Measurements from ENCODE around the gene SMG7.

Gene SMG7

GRCh38 chr1:183583466-183583865 is 111.2 kb downstream of the SMG7 start:
- no peak overlapping the region for H3K4me3 ChIP-seq (ENCODE audit: low read depth, low read length, poor library complexity, severe bottlenecking)
- H2AFZ ChIP-seq (ENCODE audit: low read length): no peak overlapping the region
- H3K4me1 ChIP-seq (ENCODE audit: insufficient read depth, low read length, severe bottlenecking): no peaks in the 10 kb centered on the region
- no peak overlapping the region for H3K4me2 ChIP-seq (ENCODE audit: low read length)
- no peaks in the 10 kb centered on the region for H4K20me1 ChIP-seq (ENCODE audit: insufficient read depth, low read length)
- no peaks in the 10 kb centered on the region for H3K9me3 ChIP-seq (ENCODE audit: low read length)
- no peak overlapping the region for H3K9ac ChIP-seq (ENCODE audit: low read length)
- no peaks in the 10 kb centered on the region for H3K79me2 ChIP-seq (ENCODE audit: insufficient read depth, low read length)
- no peak overlapping the region for H3K27ac ChIP-seq (ENCODE audit: low read depth, low read length, poor library complexity, severe bottlenecking)
- no peak for TF ChIP-seq CTCF (IDR thresholded peaks at IDR 0.05; ENCODE audit: low read length)
- no peak for TF ChIP-seq EZH2 (IDR thresholded peaks at IDR 0.05; ENCODE audit: borderline replicate concordance, low read length)
- no peaks in the 10 kb centered on the region for H3K27me3 ChIP-seq (ENCODE audit: insufficient read depth, low read length)
- no peaks in the 10 kb centered on the region for H3K36me3 ChIP-seq (ENCODE audit: insufficient read depth, low read length)
- no peaks in the 10 kb centered on the region for H3K9me2 ChIP-seq (ENCODE audit: low read depth, low read length)
- no peaks in the 10 kb centered on the region for H3F3A ChIP-seq (ENCODE audit: insufficient read depth, low read length)

- no peaks in the 10 kb centered on the region for H3K4me1 ChIP-seq (ENCODE audit: insufficient read depth, low read length, severe bottlenecking)
- no peaks in the 10 kb centered on the region for H3K27me3 ChIP-seq (ENCODE audit: insufficient read depth, low read length)
- H3K4me3 ChIP-seq (ENCODE audit: low read depth, low read length, poor library complexity, severe bottlenecking): no peak overlapping the region
- no peak for TF ChIP-seq EZH2 (IDR thresholded peaks at IDR 0.05; ENCODE audit: borderline replicate concordance, low read length)
- no peak for TF ChIP-seq CTCF (IDR thresholded peaks at IDR 0.05; ENCODE audit: low read length)
- no peaks in the 10 kb centered on the region for H3K36me3 ChIP-seq (ENCODE audit: insufficient read depth, low read length)
- no peaks in the 10 kb centered on the region for H4K20me1 ChIP-seq (ENCODE audit: insufficient read depth, low read length)
- no peak overlapping the region for H3K27ac ChIP-seq (ENCODE audit: low read depth, low read length, poor library complexity, severe bottlenecking)
- H3K79me2 ChIP-seq (ENCODE audit: insufficient read depth, low read length): no peaks in the 10 kb centered on the region
- H3K4me2 ChIP-seq (ENCODE audit: low read length): no peak overlapping the region
- no peaks in the 10 kb centered on the region for H3F3A ChIP-seq (ENCODE audit: insufficient read depth, low read length)
- no peak overlapping the region for H3K9ac ChIP-seq (ENCODE audit: low read length)
- no peaks in the 10 kb centered on the region for H3K9me3 ChIP-seq (ENCODE audit: low read length)
- no peaks in the 10 kb centered on the region for H3K9me2 ChIP-seq (ENCODE audit: low read depth, low read length)
- no peak overlapping the region for H2AFZ ChIP-seq (ENCODE audit: low read length)
Measured at GRCh38 chr1:183584147-183584546, 111.8 kb downstream of the SMG7 start.

- H3K4me2 ChIP-seq (ENCODE audit: low read length): no peak overlapping the region
- no peak overlapping the region for H2AFZ ChIP-seq (ENCODE audit: low read length)
- no peak overlapping the region for H3K27ac ChIP-seq (ENCODE audit: low read depth, low read length, poor library complexity, severe bottlenecking)
- H3K4me1 ChIP-seq (ENCODE audit: insufficient read depth, low read length, severe bottlenecking): peaks cover 3% of the 10 kb centered on the region
- H3K4me3 ChIP-seq (ENCODE audit: low read depth, low read length, poor library complexity, severe bottlenecking): no peak overlapping the region
- H4K20me1 ChIP-seq (ENCODE audit: insufficient read depth, low read length): no peaks in the 10 kb centered on the region
- no peaks in the 10 kb centered on the region for H3K36me3 ChIP-seq (ENCODE audit: insufficient read depth, low read length)
- no peaks in the 10 kb centered on the region for H3K9me2 ChIP-seq (ENCODE audit: low read depth, low read length)
- TF ChIP-seq CTCF (IDR thresholded peaks at IDR 0.05; ENCODE audit: low read length) (no peak), EZH2 (IDR thresholded peaks at IDR 0.05; ENCODE audit: borderline replicate concordance, low read length) (no peak)
- H3K27me3 ChIP-seq (ENCODE audit: insufficient read depth, low read length): no peaks in the 10 kb centered on the region
- no peaks in the 10 kb centered on the region for H3F3A ChIP-seq (ENCODE audit: insufficient read depth, low read length)
- no peak overlapping the region for H3K9ac ChIP-seq (ENCODE audit: low read length)
- H3K9me3 ChIP-seq (ENCODE audit: low read length): no peaks in the 10 kb centered on the region
- H3K79me2 ChIP-seq (ENCODE audit: insufficient read depth, low read length): no peaks in the 10 kb centered on the region
Measured at GRCh38 chr1:183585038-183585437, 112.7 kb downstream of the SMG7 start.
